RCC 7860 (cell line): ENCODE results near the gene TUT7.
"Not testable (repeated sequence)": the region's sequence is repeated elsewhere in the genome, so short reads cannot be mapped to it uniquely, and the experiment has no call there.

Experiments used
- DNase-seq: peaks from one replicate; pipeline ENCODE4 v3.0.0-alpha.2; 2015; ENCODE audit warnings: low spot score
- FAIRE-seq: peaks from 2 replicates; lab custom pipeline; 2012; peaks lifted over from hg19 to GRCh38; lab: Jason Lieb, UNC

Gene TUT7

GRCh38 chr9:86354011-86354817 is at the start of gene TUT7:
Gene TUT7 (minus strand): TSS chr9:86354410. CDS start chr9:86353199, 1,211 bp downstream.
- FAIRE-seq, result no peak
- DNase-seq, result peak; percentile 85

GRCh38 chr9:86402591-86402990 is 48.4 kb upstream of the TUT7 start:
- no peak for FAIRE-seq
- DNase-seq, result no peak

- DNase-seq (no peak), FAIRE-seq (no peak)
Observed at GRCh38 chr9:86396412-86396811, 42.2 kb upstream of the TUT7 start.

- DNase-seq, FAIRE-seq: not testable (repeated sequence)
Observed at GRCh38 chr9:86390184-86390583, 36.0 kb upstream of the TUT7 start.

- FAIRE-seq, result no peak
- DNase-seq, result no peak
Observed at GRCh38 chr9:86389628-86390027, 35.4 kb upstream of the TUT7 start.

- FAIRE-seq, result no peak
- no peak for DNase-seq
Observed at GRCh38 chr9:86387376-86387775, 33.2 kb upstream of the TUT7 start.

- not testable (repeated sequence) for FAIRE-seq, DNase-seq
Observed at GRCh38 chr9:86383000-86383399, 28.8 kb upstream of the TUT7 start.

- FAIRE-seq, result no peak
- no peak for DNase-seq
Observed at GRCh38 chr9:86376016-86376415, 21.8 kb upstream of the TUT7 start.

- no peak for DNase-seq
- no peak for FAIRE-seq
Observed at GRCh38 chr9:86369810-86370209, 15.6 kb upstream of the TUT7 start.

- DNase-seq, result peak; percentile 23
- no peak for FAIRE-seq
Observed at GRCh38 chr9:86368871-86369521, 14.8 kb upstream of the TUT7 start.

GRCh38 chr9:86361176-86361575 is 7.0 kb upstream of the TUT7 start:
- no peak for FAIRE-seq
- no peak for DNase-seq

GRCh38 chr9:86359151-86359879 is 5.1 kb upstream of the TUT7 start:
- FAIRE-seq (no peak), DNase-seq (no peak)

GRCh38 chr9:86356871-86357866 is 3.0 kb upstream of the TUT7 start:
- FAIRE-seq, result no peak
- no peak for DNase-seq

GRCh38 chr9:86355814-86356213 is 1.6 kb upstream of the TUT7 start:
- no peak for DNase-seq
- FAIRE-seq, result no peak

GRCh38 chr9:86354818-86355309 is 654 bp upstream of the TUT7 start:
- no peak for DNase-seq
- no peak for FAIRE-seq

- no peak for FAIRE-seq
- no peak for DNase-seq
Observed at GRCh38 chr9:86353655-86354010, 577 bp downstream of the TUT7 start.

GRCh38 chr9:86352440-86353077 is 1.7 kb downstream of the TUT7 start:
- FAIRE-seq, result no peak
- DNase-seq, result no peak

- FAIRE-seq (no peak), DNase-seq (no peak)
Observed at GRCh38 chr9:86351880-86352279, 2.3 kb downstream of the TUT7 start.

- FAIRE-seq (no peak), DNase-seq (no peak)
Observed at GRCh38 chr9:86350006-86350760, 4.0 kb downstream of the TUT7 start.
